Renal cortex interstitium (tissue), 11 donors: ENCODE data around the gene IGF1R. TPM values are rescaled to one million over a fixed set of nuclear protein-coding genes. Genes with fewer than 3 reads are reported as not detected.
"Not testable (repeated sequence)": the region's sequence is repeated elsewhere in the genome, so short reads cannot be mapped to it uniquely, and the experiment has no call there.

Source experiments
- DNase-seq, 11 donors: peaks; one replicate each; pipeline ENCODE4 v3.0.0-alpha.2; 2013; ENCODE audit warnings: low read depth in 9 of 11, low spot score in 4 of 11; ENCODE audit errors: extremely low read depth in 1 of 11
- polyA plus RNA-seq, 3 donors: library from polyadenylated mRNA; unstranded; fragments of 120-200 nt; gene quantifications; one replicate each; pipeline ENCODE4 v1.2.1, GENCODE V29; 2013; ENCODE audit not compliant: insufficient read length in 3 of 3

Gene IGF1R
- polyA plus RNA-seq, 3 donors, result 44.8 to 64.2 (median 50.6) TPM

- DNase-seq, result no peak
Observed at GRCh38 chr15:99002226-99002625, 353.9 kb downstream of the IGF1R start.

DNA sequence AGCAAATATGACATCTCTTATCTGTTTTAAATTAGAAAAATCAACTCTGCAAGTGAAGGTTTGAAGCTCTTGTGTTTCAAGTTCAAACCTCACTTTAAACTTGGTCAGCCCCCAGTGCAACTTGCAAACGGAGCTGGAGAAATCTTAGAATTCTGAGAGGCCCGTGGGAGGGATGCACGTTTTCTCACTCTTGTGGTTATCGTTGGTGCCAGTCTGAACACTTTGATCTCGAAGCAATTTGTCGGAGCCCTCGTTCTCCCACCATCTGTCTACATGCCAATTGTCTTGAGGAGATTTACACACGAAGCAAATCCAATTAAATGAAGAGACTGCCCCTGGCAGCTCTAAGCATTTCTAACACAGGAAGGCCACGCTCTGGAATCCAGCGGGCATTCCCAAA, 355.0 kb downstream of the IGF1R start:
- DNase-seq, result not testable (repeated sequence)

GRCh38 chr15:99004998-99005974, 356.9 kb downstream of the IGF1R start:
- DNase-seq, result not testable (repeated sequence)

DNA sequence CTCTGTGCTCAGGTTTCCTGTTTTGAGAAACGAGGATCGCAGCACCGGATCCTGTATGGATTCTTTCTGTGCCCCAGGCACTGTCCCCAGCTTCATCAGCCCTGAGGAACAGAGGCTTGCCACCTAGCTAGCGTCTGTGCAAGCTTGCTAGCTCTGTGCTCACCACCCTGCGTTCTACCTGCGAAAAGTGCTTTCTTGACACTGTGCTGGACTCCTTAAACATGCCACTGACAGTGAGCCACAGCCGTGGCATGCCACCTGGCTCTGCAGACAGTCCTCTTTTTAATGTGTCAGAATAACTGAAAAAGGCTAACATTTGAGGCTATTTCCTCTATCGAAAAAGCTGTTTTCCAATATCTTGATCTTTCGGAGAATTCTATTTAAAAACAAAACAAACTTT, 357.8 kb downstream of the IGF1R start:
- no peak for DNase-seq

GRCh38 chr15:99006904-99007495, 358.7 kb downstream of the IGF1R start:
- DNase-seq, result no peak

DNA sequence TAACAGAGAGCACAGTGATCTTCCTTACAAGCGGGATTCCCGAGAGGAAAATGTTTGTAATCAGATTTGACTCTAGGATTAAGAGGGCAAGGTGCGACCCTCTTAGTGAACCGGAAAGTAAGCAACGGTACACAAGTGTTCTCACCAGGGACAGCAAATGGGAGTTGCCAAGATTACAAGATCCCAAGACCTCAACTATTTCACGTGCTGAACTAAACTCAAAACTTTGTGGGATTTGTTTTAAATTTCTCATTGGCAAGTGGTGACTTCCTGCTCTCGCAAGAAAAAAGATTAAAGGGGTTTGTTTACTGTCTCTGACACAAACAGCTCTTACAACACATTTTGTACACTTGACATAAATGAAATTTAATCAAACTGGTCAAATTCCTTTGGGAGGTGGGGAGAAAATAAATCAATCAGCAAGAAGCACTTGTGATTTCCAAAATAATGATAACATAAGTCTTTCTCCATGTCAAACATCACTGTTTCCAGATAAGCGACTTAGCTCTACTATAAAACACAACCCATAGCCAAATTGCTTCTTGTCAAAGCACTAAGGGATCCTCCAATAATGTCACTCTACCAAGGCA, 361.5 kb downstream of the IGF1R start:
- no peak for DNase-seq

DNA sequence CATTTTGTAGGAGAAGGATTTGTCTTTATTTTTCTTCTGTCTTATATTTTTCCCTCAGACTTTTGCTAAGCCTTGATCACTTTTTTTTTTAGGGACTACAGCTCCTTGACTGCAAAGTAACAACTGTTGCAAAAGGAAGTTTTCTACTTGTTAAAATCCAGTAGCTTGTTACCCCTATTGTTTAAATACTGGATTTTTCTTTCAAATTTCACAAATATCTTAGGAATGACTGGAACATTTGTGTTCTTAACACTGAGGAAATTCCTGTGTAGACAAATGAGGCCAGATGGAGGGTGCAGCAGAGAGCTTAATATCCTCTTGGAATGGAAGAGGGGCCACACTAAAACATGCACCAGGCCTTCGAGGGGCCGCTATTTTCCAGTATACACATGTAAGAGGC, 362.4 kb downstream of the IGF1R start:
- DNase-seq, result no peak
